HG02623 (cell line): ENCODE data around the gene AGRP.
"Not testable (repeated sequence)": the region's sequence is repeated elsewhere in the genome, so short reads cannot be mapped to it uniquely, and the experiment has no call there.

ENCODE experiments used
- ATAC-seq: cut with Tn5 transposase; IDR thresholded peaks from one replicate; pipeline ENCODE4 v1.9.1; 2021; ENCODE audit warnings: moderate library complexity; ENCODE audit not compliant: unreplicated experiment

The AGRP gene, protein sequence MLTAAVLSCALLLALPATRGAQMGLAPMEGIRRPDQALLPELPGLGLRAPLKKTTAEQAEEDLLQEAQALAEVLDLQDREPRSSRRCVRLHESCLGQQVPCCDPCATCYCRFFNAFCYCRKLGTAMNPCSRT

DNA sequence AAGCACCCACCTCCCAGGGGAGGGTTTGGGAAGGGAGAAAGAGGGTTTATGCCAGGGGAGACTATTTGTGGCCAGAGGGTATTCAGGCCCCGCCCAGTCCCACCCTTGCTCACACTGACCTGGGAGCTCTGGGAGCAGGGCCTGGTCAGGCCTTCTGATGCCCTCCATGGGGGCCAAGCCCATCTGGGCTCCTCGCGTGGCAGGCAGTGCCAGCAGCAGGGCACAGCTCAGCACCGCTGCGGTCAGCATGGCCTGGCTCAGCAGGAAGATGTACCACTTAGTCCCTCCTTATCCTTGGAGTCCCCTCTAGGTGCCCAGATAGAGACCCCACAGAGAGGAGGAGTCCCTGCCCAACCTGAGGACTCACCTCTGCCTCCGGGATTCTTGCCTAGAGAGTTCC lies at the start of gene AGRP:
AGRP (minus strand) TSS at position 398 of the 400 bp plus-strand sequence; CDS start at position 249, 149 bp downstream.
- no peak for ATAC-seq

DNA sequence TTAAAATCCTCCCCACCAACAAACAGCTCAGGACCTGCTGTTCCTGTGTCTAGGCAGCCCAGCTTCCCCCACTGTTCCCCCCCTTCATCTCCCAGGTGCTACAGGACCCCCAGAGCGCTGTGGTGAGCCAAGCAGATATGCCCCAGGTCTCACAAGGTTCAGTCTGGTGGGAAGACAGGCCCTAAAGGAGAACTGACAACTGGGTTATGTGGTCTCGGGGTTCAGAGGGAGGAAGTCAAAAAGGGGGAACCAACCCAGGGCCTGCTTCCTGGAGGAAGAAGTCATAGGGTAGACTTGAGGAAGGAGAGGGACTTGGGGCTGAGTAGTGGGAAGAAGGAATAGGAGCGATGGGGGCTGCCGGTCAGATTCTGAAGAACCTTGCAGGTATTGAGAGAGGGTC lies 47.9 kb upstream of the AGRP start:
- no peak for ATAC-seq

DNA sequence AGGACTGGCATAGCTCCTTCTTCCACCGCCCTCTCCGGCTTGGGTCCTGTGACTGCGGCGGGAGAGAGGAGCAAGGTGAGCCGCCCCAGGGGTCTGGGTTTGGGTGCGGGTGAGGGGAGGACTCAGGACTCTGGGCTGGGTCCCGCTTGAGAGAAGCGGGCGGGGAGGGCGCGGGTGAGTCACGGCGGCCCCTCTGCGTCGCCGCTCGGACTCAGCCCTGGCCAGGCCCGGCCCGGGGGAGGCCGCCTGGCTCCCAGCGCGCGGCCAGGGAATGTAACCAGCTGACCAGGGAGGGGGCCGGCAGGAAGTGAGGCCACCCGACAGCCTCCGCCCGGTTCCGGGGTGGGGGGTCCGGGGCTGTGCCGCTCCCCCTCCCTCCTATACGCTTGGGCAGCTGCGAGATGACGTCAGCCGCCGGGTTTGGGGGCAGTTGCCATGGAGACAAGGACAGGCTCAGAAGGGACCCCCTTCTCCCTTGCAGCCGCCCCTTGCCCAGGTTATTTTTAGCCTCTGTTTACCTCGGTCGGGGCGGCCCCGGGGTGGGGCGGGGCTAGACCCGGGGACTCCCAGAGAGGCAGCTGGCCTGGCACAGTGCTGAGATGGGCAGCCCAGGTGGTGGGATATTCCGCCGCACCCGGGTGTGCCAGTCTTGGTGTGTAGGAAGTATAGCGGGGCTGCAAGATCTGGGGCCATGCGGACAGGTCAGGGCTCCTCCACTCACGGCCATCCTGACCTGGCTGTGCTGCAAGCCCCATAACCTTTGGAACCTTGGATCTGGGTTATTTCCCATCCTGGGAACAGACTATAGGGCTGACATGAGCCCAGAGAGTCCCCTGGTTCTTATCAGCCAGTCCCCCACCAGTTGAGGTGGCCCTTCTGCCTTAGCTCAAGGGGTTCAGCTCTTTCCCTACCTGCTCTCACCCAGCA lies 46.9 kb upstream of the AGRP start:
- no peak for ATAC-seq

DNA sequence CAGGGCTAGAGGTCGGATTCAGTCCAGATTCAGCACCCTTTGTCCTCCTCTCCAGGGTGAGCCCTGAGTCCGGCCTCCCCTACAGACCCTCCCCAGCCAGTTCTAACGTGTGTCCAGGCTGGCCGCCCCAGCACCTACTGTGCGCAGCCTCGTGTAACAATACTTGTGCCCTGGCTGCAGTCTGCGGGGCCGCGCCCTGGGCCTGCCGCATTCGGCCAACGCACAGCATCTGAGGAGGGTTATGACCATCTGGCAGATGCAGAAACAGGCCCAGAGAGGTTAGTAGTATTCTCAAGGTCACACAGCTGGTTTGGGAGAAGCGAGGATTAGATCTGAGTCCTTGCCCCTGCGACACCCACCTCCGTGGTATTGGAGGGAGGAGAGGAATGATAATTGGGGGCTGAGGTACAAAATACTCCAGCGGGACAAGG lies 46.2 kb upstream of the AGRP start:
- ATAC-seq, result no peak

DNA sequence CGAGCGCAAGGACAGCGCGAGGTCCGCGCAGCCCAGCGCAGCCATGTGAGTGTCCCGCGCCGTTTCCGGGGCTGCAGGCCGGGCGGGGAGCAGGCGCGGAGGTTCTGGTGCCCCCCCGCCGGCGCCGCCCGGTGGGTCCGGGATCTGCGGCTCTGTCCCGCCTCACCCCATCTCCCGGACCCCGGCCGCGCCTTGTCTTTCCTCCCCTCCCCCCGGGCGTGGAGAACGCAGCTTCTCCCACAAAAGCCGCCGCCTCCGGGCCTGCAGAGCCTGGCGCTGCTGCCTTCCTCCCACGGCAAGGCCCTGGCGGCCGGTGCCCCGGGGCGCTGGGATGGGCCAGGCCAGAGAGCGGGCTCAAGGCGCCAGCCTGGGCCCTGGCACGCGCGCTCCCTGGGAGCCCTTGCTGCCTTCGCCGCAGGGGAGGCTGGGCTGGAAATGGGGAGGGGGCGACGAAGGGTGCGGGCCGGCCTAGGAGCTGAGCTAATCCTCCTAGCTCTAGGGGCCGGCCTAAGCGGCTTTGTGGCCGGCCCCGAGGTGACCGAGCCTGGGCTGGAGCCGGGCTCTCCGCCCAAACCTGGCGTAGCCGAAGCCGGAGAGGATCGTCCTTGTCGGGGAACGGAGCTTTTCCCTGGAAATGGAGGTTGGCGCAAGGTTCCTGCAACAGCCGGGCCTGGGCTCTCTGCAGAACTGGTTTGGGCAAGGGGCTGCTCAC lies 45.7 kb upstream of the AGRP start:
- ATAC-seq, result no peak

DNA sequence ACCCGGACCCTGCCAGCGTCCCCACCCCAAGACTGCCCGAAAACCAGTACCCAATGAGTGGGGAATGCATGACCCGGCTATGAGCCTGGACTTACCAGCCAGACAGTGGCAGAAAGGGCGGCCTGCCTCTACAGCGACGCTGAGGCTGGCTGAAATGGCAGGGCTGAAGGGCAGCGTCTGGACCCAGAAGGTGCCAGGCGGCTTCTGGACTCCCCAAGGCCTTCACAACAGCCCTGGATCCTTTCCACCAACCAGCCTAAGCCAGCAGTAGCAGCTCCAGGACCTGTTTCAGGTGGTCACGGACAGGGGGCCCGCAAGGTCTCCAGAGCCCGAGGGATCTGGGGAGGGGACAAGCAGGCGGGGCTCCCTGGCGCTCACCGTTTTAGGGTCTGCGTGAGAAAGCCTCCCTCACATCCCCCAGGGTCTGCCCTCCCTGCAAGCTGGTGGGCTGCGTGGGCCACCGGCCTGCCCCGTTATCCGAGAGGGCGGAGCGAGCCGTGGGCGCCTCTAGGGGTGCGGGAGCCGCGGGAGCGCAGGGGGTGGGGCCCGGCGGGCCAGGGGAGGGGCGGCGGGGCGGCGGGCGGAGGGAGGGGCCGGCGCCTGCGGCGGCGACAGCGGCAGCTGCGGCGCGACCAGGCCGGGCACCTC lies 45.0 kb upstream of the AGRP start, which contains the start of gene RIPOR1:
RIPOR1 (plus strand) TSS at position 608 of the 648 bp plus-strand sequence. CDS start 9,618 bp downstream, outside the sequence.
- no peak for ATAC-seq

DNA sequence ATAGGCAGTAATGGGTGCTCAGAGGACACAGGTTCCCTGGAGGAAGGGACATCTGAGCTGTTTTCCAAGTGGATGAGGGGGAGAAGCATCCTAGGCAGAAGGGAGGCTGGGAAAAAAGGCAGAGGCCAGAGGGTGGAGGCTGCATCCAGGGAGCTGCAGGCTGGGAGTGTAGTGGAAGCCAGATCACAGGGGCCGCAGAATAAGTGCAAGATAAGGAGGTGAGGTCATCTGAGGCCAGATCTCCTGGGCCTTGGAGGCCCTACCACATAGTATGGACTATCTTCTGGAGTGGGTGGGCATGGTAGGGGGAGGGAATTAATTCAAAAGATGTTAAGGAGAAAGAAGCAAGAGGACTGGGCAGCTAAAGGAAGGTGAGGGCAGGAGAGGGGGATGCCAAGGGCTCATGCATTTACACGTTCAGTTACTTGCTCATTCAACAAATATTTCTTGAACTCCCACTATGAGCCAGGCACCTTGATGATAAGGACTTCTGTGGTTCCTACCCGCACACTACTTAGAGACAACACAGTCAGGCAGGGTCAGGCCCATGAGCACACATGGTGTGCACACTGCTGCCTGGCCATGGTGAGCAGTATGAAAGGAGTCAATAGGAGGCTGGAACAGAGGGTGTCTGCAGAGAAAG lies 42.9 kb upstream of the AGRP start:
- no peak for ATAC-seq

DNA sequence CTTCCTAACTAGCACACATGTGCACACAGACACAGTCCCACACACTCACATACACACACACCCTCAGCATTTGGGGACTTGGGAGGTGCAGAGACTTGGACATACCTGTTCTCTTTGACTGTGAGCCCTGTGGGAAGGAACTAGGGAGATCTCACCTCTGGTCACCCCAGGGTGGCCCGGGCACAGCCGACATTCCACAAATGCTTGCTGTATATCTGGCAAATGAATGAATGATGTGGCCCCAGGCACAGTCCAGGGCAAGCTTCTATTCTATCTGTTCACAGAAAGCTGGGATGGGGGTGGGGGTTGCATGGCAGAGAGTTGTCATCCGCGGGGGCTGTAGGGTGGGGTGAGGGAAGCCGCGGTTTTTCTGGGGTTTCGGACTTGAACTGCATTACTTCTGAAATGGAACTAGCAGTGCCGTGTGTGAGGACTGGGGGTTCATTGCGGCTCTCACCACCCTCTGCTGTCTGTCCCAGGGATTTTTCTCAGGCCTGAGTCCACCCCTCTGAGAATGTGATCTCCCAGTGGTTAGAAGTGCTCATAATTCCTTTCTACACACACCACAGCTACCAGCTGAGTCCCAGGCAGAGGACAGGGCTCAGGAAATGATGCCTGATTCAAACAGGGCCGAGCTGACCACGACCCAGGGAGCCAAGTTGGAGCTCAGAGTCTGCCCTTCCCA lies 42.0 kb upstream of the AGRP start:
- ATAC-seq, result no peak

DNA sequence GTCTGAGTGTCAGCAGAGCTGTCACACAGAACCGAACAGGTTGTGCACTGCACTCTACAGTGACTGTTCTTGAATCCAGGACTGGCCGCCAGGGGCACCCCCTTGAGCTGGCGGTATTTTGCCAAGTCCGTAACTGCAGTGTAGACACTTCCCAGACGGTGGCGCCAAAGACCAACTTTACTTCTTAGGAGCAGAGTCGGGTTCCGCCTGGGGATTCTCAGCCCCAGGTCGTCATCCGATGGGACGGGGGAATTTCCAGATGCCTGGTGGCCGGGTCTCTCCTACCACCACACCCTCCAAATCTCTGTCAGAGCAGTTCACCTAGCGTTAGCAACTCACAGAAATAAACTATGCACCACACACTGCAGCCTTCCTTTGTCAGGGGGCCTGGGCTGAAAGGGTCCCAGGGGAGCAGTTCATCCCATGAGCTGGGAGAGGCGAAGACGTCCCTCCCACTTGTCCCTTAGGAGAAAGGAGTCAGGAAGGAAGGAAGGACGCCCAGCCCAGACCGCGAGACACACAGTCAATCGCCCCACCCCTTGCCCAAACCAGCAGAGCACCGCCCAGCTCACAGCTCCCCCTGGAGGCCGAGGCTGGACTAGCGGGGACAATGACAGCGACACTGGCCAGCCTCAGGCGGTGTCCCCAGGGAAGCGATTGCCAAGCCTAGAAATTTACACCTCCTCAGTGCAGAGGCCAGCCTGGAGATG lies 37.9 kb upstream of the AGRP start:
- peak; percentile 64 for ATAC-seq

DNA sequence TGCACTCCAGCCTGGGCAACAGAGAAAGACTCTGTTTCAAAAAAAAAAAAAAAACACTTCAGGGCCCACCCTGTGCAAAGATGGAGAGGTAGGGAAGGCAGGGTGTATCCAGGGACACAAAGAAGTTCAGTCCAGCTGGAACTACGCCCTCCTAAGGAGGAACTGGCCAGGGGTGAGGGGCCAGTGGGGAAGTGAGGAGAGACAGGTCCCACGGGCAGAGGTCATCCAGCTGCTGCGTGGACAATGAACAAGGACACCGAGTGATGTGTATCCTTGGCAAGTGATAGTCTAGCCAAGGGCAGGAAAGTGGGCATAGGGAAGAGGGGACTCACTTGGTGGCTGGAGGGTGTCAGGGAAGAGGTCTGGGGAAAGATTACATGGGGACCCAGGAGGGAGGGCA lies 35.9 kb upstream of the AGRP start:
- no peak for ATAC-seq

DNA sequence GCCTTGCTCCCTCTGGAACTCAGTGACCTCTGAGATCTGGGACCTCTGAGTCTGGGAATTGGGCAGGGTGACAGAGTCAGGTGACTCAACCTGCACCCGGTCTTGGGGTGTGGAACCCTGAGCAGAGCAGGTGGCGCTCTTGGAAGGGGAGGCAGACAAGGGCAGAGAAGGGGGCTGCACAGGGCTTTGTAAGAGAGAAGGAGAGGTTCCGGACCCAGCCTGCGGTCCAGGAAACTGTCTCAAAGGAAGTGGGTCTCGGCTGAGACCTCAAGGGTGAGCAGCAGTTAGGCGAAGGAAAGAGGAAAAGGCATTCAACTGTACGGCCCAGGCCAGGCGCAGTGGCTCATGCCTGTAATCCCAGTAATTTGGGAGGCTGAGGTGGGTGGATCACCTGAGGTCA lies 35.3 kb upstream of the AGRP start:
- ATAC-seq, result no peak

DNA sequence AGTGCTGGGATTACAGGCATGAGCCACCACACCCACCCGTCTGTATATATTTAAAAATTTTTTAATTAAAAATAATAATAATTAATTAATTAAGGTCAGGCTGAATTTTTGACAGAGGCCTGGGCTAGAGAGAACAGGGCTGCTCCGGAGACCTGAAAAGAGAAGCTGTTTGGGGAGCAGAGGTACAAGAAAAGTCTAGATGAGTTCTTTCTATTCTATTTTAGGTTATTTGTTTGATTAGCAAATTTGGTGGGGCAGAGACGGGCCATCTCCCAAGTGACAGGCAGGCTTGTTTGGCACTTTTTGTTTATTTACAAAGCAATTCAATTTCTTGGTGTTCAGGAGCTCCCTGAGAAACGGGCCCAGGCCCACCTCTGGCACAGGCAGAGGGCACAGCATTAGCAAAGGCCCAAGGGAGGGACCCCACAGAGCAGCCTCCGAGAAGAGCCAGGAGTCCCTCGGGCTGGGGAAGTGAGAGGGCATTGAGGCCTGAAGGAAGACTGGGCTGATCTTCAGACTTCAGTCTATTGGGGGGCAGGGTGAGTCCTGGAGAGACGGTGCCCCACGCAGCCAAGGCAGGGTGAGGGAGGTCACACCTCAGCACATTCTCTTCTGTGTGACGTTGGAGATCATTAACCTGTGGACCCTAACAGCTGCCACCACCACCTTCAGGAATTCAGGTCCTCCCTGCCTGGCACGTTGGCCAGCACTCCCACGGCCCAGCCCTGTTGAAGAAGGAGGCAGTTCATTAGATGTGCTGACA lies 34.5 kb upstream of the AGRP start:
- no peak for ATAC-seq

DNA sequence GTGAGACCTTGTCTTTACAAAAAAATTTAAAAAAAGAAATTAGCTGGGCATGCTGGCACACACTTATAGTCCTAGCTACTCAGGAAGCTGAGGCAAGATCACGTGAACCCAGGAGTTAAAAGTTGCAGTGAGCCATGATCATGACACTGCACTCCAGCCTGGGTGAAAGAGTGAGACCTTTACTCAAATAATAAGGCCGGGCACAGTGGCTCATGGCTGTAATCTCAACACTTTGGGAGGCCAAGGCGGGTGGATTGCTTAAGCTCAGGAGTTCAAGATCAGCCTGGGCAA lies 33.8 kb upstream of the AGRP start:
- no peak for ATAC-seq

DNA sequence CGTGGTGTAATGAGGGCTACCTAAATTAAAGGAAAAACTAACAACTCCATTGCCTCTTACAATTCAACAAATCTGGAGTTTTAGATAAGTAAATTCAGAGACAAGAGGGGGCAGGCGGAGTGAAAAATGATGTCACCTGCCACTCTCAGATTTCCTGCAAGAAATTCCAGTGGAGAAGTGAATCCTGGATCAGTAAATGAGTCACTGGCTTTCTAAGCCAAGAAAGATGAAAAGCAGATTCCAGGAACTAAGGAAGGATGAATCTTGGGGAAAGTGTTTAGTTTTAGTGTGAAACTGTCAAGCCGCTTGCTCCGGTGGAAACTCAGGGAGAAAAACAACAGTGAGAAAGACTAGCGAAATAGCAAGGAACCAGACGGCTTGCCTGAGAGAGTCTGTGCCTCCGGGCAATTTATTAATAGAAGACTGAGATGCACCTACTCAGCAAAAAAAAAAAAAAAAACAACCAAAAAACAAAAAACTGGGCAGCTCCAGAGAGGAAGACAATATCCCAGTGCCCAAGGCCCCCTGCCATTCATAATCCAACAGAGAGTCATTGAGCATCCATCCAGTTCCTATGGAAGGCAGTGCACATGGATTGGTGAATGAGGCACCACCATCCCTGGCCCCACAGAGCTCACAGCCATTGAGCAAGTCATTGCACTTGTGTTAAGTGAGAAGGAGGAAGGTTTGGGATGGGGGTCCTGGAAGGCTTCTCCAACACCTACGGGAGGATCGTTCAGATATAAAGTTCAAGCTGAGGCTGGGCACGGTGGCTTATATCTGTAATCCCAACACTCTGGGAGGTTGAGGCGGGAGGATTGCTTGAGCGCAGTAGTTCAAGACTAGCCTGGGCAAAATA lies 33.2 kb upstream of the AGRP start:
- no peak for ATAC-seq

DNA sequence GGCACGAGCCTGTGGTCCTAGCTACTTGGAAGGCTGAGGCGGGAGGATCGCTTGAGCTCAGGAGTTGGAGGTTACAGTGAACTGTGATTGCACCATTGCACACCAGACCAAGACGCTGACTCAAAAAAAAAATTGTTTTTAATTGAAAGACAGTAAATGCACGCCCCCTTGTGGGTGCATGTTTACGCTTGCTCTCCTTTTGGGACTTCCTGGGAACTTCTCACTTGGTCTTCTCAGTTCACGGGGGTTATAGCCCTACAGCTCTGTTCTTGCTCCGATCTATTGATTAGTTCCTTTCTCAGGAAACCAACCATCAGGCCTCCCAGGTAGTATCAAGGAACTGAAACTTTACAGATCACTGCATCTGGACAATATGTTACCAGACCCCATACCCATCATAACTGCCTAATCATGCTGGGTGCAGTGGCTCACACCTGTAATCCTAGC lies 31.1 kb upstream of the AGRP start:
- ATAC-seq, result no peak

DNA sequence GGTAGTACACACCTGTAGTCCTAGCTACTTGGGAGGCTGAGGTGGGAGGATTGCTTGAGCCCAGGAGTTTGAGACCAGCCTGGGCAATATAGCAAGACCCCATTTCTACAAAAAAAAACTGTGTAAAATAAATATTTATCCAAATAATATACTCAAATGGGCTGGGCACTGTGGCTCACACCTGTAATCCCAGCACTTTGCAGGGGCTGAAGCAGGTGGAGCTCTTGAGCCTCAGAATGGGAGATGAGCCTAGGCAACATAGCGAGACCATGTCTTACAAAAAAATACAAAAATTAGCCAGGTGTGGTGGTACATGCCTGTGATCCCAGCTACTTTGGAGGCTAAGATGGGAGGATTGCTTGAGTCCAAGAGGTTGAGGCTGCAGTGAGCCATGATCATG lies 30.5 kb upstream of the AGRP start:
- not testable (repeated sequence) for ATAC-seq

DNA sequence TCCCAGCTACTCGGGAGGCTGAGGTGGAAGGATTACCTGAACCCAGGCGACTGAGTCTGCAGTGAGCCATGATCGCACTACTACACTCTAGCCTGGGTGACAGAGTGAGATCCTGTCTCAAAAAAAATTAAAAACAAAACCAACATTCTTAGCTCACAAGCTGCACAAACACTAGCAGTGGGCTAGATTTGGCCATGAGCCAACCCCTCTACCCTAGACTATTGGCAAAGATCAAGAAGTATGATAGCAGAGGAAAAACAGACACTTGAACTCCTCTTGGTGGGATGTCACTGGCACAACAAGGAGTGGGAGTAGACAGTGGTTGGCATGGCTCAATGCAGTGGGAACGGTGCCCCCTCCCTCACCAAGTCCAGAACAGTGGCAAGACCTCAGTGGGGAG lies 25.7 kb upstream of the AGRP start:
- no peak for ATAC-seq

DNA sequence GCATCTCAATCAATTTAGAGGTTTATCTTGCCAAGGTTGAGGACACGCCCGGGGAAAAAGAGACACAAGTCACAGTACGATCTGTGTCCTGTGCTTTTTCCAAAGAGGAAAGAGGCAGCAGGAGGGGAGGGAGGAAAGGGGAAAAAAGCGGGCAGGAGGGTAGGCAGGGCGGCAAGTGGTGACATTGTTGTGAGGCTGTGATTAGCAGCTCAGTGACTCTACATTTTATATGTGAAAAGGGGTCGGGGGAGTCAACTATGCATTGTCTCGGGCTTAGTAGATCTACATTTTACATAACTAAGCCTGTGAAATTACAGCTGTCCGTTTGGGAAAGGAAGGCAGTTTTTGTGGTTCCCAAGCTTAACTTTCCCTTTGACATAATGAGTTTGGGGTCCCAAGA lies 23.1 kb upstream of the AGRP start:
- ATAC-seq, result no peak
